ENCODE data around the gene TMEM38B. TPM values are rescaled to one million over a fixed set of nuclear protein-coding genes. Genes with fewer than 3 reads are reported as not detected.
A peak's percentile ranks its signal among the peaks of the same experiment; 100 is the strongest.

Gene TMEM38B, protein sequence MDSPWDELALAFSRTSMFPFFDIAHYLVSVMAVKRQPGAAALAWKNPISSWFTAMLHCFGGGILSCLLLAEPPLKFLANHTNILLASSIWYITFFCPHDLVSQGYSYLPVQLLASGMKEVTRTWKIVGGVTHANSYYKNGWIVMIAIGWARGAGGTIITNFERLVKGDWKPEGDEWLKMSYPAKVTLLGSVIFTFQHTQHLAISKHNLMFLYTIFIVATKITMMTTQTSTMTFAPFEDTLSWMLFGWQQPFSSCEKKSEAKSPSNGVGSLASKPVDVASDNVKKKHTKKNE
- total RNA-seq (ENCODE audit: unreplicated experiment) = 11.8 TPM
- long read RNA-seq, transcript TMEM38B-202 (6 exons, 3,525 nt) = major isoform, 8 of 10 reads
- long read RNA-seq, partial matches to known transcripts = 0 of 10 reads
- long read RNA-seq, other reads (novel, unspliced or antisense) = 2 of 10 reads

DNA sequence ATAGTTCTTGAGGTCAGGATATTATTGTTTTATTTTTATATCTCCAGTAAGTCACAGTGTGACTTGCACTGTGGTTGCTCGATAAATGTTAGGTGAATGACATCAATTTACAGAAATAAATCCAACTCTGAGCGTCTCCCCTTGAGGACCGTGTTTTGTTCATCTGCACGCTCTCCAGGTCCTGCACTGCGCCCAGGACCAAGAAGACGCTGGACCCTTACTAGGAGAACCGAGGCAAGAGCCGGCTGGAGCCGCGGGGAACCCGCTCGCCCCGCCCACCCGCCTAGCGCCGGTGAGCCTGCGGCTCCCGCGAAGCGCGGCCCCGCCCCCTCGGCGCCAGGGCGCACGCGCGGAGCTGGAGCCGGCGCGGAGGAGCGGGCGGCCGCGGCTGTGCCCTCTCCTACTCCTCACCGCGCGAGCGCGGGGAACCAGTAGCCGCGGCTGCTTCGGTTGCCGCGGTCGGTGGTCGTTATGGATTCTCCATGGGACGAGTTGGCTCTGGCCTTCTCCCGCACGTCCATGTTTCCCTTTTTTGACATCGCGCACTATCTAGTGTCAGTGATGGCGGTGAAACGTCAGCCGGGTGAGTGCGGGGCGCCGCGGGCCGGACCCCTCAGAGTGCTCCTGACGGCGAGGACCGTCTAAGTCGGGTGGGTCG lies at the start of gene TMEM38B:
TSS of gene TMEM38B (plus strand) at position 352 of the 658 bp plus-strand sequence. CDS start at position 472, 120 bp downstream.
- DNase-seq (ENCODE audit: low spot score) = peak; percentile 88

DNA sequence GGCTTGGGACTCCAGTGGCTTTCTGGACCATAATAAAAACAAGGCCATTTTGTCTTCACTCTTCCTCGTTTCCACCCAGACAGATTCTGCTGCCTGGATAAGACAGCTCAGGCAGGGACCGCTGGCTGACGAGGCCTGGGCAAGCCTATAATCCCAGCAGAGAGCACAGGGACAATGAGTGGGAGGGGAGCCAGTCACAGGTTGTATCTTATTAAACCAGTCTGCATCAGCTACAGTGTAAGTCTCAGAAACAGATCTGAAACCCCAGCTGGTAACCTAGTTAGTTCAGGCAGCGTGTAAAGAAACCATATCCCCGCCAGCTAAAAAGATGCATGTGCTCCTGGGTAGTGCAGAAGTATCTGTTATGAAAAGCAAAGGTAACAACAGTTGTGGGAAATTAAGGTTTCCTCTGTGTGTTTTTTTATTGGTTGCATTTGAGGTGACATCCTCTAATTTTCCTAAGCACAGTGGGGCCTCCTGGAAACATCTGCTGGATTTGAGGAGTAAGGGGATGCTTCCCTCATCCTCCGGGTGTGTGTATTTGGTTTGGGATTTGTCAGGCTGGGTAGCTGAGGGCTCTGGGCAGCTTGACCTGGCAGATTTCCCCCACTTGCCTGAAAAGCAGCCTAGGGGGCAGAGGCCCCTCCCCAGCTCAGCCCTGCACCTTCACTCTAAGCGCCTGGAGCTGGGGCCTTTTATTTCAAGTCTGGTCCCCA lies 47.3 kb upstream of the TMEM38B start:
- H3K36me3 Mint-ChIP-seq (ENCODE audit: low read depth, unreplicated experiment) = peaks cover 3% of the 10 kb centered on the region
- H3K27ac Mint-ChIP-seq (ENCODE audit: unreplicated experiment) = no peak overlapping the region
- no peaks in the 10 kb centered on the region for H3K9me3 Mint-ChIP-seq (ENCODE audit: unreplicated experiment)
- H3K4me3 Mint-ChIP-seq (ENCODE audit: unreplicated experiment) = no peak overlapping the region
- TF ChIP-seq, protein P1, sequence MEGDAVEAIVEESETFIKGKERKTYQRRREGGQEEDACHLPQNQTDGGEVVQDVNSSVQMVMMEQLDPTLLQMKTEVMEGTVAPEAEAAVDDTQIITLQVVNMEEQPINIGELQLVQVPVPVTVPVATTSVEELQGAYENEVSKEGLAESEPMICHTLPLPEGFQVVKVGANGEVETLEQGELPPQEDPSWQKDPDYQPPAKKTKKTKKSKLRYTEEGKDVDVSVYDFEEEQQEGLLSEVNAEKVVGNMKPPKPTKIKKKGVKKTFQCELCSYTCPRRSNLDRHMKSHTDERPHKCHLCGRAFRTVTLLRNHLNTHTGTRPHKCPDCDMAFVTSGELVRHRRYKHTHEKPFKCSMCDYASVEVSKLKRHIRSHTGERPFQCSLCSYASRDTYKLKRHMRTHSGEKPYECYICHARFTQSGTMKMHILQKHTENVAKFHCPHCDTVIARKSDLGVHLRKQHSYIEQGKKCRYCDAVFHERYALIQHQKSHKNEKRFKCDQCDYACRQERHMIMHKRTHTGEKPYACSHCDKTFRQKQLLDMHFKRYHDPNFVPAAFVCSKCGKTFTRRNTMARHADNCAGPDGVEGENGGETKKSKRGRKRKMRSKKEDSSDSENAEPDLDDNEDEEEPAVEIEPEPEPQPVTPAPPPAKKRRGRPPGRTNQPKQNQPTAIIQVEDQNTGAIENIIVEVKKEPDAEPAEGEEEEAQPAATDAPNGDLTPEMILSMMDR (IDR thresholded peaks at IDR 0.05; ENCODE audit: unreplicated experiment) = no peak
- peaks cover 2% of the 10 kb centered on the region for H3K27me3 Mint-ChIP-seq (ENCODE audit: unreplicated experiment)
- H3K4me1 Mint-ChIP-seq (ENCODE audit: unreplicated experiment) = peaks cover 19% of the 10 kb centered on the region
- no peak for DNase-seq (ENCODE audit: low spot score)

More for the DNA sequence above, at the start of gene TMEM38B:
- Mint-ChIP-seq H3K4me3 (ENCODE audit: unreplicated experiment) (peak within 1 kb of the TSS; percentile 90), H3K4me1 (ENCODE audit: unreplicated experiment) (peaks cover 16% of the 10 kb centered on the region), H3K27me3 (ENCODE audit: unreplicated experiment) (peaks cover 3% of the 10 kb centered on the region), H3K27ac (ENCODE audit: unreplicated experiment) (no peak within 1 kb of the TSS), H3K36me3 (ENCODE audit: low read depth, unreplicated experiment) (no peaks in the 10 kb centered on the region), H3K9me3 (ENCODE audit: unreplicated experiment) (no peaks in the 10 kb centered on the region)
- TF ChIP-seq, protein P1 (IDR thresholded peaks at IDR 0.05; ENCODE audit: unreplicated experiment) = no peak

DNA sequence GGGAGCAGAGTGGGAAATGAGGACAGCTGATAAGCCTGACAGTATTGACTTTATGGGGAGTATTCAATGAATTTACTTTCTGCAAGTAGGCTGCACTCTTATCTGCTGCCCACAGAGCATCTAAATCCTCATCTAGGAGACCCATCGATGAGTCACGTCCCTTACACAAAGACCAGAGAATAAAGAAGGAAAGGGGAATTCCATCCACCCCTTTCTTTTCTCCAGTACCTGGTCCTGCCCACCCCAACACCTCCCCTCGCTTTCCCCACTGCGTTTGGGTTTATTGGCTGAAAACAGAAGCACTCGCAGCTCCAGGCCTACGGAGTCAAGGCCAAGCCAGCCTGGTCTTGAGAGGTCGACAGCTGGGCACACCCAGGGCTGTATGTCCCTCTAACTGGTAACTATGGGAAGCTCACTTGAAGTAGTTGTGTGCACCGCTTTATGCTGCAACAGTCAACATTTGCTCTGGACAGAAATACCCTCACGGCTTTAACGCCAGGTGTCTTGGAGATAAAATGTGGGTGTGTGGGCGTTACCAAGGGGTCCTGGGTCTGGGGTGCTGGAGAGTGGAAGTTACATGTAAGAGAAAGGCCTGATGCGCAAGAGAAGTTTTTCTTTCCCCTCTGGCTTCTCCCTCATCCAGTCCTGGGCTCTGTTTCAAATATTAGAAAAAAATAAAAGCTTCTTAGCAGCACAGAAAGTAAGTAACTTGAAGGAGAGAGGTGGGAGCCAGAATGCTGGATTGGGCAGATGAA lies 46.6 kb upstream of the TMEM38B start:
- H3K9me3 Mint-ChIP-seq (ENCODE audit: unreplicated experiment) = no peaks in the 10 kb centered on the region
- H3K27me3 Mint-ChIP-seq (ENCODE audit: unreplicated experiment) = peaks cover 2% of the 10 kb centered on the region

DNA sequence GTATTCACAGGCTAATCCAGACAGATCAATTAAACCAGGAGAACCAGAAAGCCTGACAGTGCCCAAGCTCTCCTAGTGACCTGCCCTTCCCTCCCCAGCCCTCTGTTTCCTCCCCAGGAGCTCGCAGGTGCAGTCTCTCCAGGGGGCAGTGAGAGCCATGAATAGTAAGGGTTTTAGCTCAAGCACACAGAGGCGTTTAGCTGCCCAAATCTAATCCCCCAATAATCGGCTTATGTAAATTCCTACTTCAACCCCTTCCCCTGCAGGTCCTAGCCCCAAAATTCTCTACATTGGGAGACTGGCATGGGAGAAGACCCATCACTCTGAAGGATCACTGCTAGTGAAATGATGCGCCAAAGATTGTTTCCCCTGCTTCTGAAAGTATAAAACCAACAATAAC lies 42.5 kb upstream of the TMEM38B start:
- no peaks in the 10 kb centered on the region for H3K9me3 Mint-ChIP-seq (ENCODE audit: unreplicated experiment)
- H3K27me3 Mint-ChIP-seq (ENCODE audit: unreplicated experiment) = peaks cover 4% of the 10 kb centered on the region
- DNase-seq (ENCODE audit: low spot score) = no peak
- H3K27ac Mint-ChIP-seq (ENCODE audit: unreplicated experiment) = no peak overlapping the region
- H3K36me3 Mint-ChIP-seq (ENCODE audit: low read depth, unreplicated experiment) = no peaks in the 10 kb centered on the region
- TF ChIP-seq, protein P1 (IDR thresholded peaks at IDR 0.05; ENCODE audit: unreplicated experiment) = no peak
- no peak overlapping the region for H3K4me3 Mint-ChIP-seq (ENCODE audit: unreplicated experiment)
- peaks cover 21% of the 10 kb centered on the region for H3K4me1 Mint-ChIP-seq (ENCODE audit: unreplicated experiment)

More for the DNA sequence above, 46.6 kb upstream of the TMEM38B start:
- Mint-ChIP-seq H3K4me1 (ENCODE audit: unreplicated experiment) (peaks cover 19% of the 10 kb centered on the region), H3K4me3 (ENCODE audit: unreplicated experiment) (no peak overlapping the region), H3K36me3 (ENCODE audit: low read depth, unreplicated experiment) (peaks cover under 1% of the 10 kb centered on the region), H3K27ac (ENCODE audit: unreplicated experiment) (no peak overlapping the region)
- DNase-seq (ENCODE audit: low spot score) = no peak
- TF ChIP-seq, protein P1 (IDR thresholded peaks at IDR 0.05; ENCODE audit: unreplicated experiment) = no peak

Measured in endothelial cell (in vitro differentiated cells).